ENCODE measurements around the gene LPP. TPM values are rescaled to one million over a fixed set of nuclear protein-coding genes. Genes with fewer than 3 reads are reported as not detected.
A peak's percentile ranks its signal among the peaks of the same experiment; 100 is the strongest.

LPP gene
- total RNA-seq, 1 experiment from 2014 or later = 148 TPM

DNA sequence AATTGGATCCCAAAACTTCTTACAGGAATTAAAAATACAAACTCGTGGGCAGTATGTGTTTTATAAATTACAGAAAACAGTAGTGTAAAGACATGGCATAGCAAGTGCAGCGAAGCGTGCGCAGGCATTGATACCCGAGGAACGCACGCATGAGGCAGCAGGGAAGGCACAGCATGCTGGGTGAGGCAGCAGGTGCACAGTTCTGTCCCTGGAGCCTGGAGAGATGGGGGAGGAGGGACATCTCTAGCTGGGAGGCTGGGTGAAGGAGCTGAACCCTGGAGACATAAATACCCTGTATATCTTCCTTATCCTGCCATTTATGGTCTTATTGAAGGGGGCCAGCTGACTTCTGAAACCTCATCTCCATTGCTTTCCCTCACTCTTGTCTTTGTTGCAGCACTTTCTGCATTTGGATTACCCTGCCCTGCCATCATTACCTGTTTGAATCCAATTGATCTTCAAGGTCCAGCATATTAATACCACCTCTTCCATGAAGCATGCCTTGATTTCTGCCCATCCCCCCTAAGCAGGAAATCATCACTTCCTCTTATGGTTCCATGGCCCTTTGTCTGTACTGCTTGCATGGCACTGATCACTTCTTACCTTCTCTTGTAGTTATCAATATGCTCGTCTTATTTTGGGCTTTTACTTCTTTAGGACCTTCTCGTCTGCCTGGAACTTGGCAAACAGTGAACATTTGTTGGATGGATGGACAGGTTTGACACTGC, 20.5 kb downstream of the LPP start:
- Histone ChIP-seq H3K36me3 (ENCODE audit: low read depth) (peaks cover 10% of the 10 kb centered on the region; the same call in 1 of the 2 replicates), H3K4me2 (no peak overlapping the region), H3K9me3 (ENCODE audit: insufficient read depth, low read depth) (no peaks in the 10 kb centered on the region), H3K4me1 (replicated peaks; ENCODE audit: insufficient read depth) (peaks cover 46% of the 10 kb centered on the region), H3K9me2 (ENCODE audit: insufficient read depth) (no peaks in the 10 kb centered on the region), H3K27ac (no peak overlapping the region), H3K79me2 (ENCODE audit: low read depth) (peaks cover 61% of the 10 kb centered on the region), H2AFZ (no peak overlapping the region), H4K20me1 (ENCODE audit: insufficient read depth) (peaks cover 4% of the 10 kb centered on the region; the same call in 1 of the 2 replicates), H3K27me3 (ENCODE audit: insufficient read depth, low read depth) (no peaks in the 10 kb centered on the region), H3K4me3 (no peak overlapping the region), H3F3A (ENCODE audit: insufficient read depth, low read depth) (peaks cover 26% of the 10 kb centered on the region)
- no TSS peak for BruUV-seq (replicated peaks)
- TF ChIP-seq CTCF (conservative IDR thresholded peaks at IDR 0.05) (no peak), EZH2 (IDR thresholded peaks at IDR 0.05; ENCODE audit: low read depth) (no peak)
- intact Hi-C loops (cut with micrococcal nuclease; ENCODE audit: unreplicated experiment) = loop anchor here (5.0 kb wide), 1 partner anchor 93 kb away; no protein-coding TSS in a partner anchor
- ChIA-PET CTCF (no interaction called here), POLR2A (ENCODE audit: unreplicated experiment) (no interaction called here)
- DNase-seq = no peak

GRCh38 chr3:188176476-188176875, 22.5 kb downstream of the LPP start:
- intact Hi-C loops (cut with micrococcal nuclease; ENCODE audit: unreplicated experiment) = loop anchor here (5.0 kb wide), 1 partner anchor 91 kb away; no protein-coding TSS in a partner anchor
- Histone ChIP-seq H3K4me3 (no peak overlapping the region), H4K20me1 (ENCODE audit: insufficient read depth) (peaks cover 4% of the 10 kb centered on the region; the same call in 1 of the 2 replicates), H3K4me2 (peak overlapping the region; percentile 23), H2AFZ (no peak overlapping the region), H3K27me3 (ENCODE audit: insufficient read depth, low read depth) (no peaks in the 10 kb centered on the region), H3F3A (ENCODE audit: insufficient read depth, low read depth) (peaks cover 9% of the 10 kb centered on the region), H3K79me2 (ENCODE audit: low read depth) (peaks cover 50% of the 10 kb centered on the region), H3K36me3 (ENCODE audit: low read depth) (peaks cover 10% of the 10 kb centered on the region; the same call in 1 of the 2 replicates), H3K27ac (no peak overlapping the region), H3K9me3 (ENCODE audit: insufficient read depth, low read depth) (no peaks in the 10 kb centered on the region), H3K4me1 (replicated peaks; ENCODE audit: insufficient read depth) (peaks cover 27% of the 10 kb centered on the region), H3K9me2 (ENCODE audit: insufficient read depth) (no peaks in the 10 kb centered on the region)
- TF ChIP-seq CTCF (conservative IDR thresholded peaks at IDR 0.05) (no peak), EZH2 (IDR thresholded peaks at IDR 0.05; ENCODE audit: low read depth) (no peak)
- POLR2A ChIA-PET (ENCODE audit: unreplicated experiment) = no interaction called here
- BruUV-seq (replicated peaks) = no TSS peak
- DNase-seq = peak in 1 of 2 experiments; percentile 82
- CTCF ChIA-PET = interaction anchor here (0.6 kb wide), 1 partner anchor 89 kb away, joined by 4 read pairs; no protein-coding TSS in a partner anchor

GRCh38 chr3:188176884-188177283, 22.9 kb downstream of the LPP start:
- no peaks in the 10 kb centered on the region for H3K9me2 ChIP-seq (ENCODE audit: insufficient read depth)
- no TSS peak for BruUV-seq (replicated peaks)
- peak overlapping the region; percentile 23 for H3K4me2 ChIP-seq
- H3K79me2 ChIP-seq (ENCODE audit: low read depth) = peaks cover 48% of the 10 kb centered on the region
- H4K20me1 ChIP-seq (ENCODE audit: insufficient read depth) = peaks cover 4% of the 10 kb centered on the region; the same call in 1 of the 2 replicates
- H3F3A ChIP-seq (ENCODE audit: insufficient read depth, low read depth) = peaks cover 9% of the 10 kb centered on the region
- DNase-seq = no peak
- TF ChIP-seq EZH2 (IDR thresholded peaks at IDR 0.05; ENCODE audit: low read depth) (no peak), CTCF (conservative IDR thresholded peaks at IDR 0.05) (no peak)
- no peaks in the 10 kb centered on the region for H3K27me3 ChIP-seq (ENCODE audit: insufficient read depth, low read depth)
- CTCF ChIA-PET = no interaction called here
- H3K4me3 ChIP-seq = no peak overlapping the region
- no peak overlapping the region for H2AFZ ChIP-seq
- H3K4me1 ChIP-seq (replicated peaks; ENCODE audit: insufficient read depth) = peaks cover 27% of the 10 kb centered on the region
- intact Hi-C loops (cut with micrococcal nuclease; ENCODE audit: unreplicated experiment) = loop anchor here (5.0 kb wide), 1 partner anchor 90 kb away; no protein-coding TSS in a partner anchor
- no peaks in the 10 kb centered on the region for H3K9me3 ChIP-seq (ENCODE audit: insufficient read depth, low read depth)
- no peak overlapping the region for H3K27ac ChIP-seq
- POLR2A ChIA-PET (ENCODE audit: unreplicated experiment) = no interaction called here
- H3K36me3 ChIP-seq (ENCODE audit: low read depth) = peaks cover 9% of the 10 kb centered on the region; the same call in 1 of the 2 replicates

All from PC-9 (cell line).